Brain pericyte (primary cell): ENCODE results near the gene CACNA1G.

Experiments
- DNase-seq: peaks from one replicate; pipeline ENCODE4 v3.0.0-alpha.2; 2012; ENCODE audit warnings: low read depth, low spot score

Gene CACNA1G

DNA sequence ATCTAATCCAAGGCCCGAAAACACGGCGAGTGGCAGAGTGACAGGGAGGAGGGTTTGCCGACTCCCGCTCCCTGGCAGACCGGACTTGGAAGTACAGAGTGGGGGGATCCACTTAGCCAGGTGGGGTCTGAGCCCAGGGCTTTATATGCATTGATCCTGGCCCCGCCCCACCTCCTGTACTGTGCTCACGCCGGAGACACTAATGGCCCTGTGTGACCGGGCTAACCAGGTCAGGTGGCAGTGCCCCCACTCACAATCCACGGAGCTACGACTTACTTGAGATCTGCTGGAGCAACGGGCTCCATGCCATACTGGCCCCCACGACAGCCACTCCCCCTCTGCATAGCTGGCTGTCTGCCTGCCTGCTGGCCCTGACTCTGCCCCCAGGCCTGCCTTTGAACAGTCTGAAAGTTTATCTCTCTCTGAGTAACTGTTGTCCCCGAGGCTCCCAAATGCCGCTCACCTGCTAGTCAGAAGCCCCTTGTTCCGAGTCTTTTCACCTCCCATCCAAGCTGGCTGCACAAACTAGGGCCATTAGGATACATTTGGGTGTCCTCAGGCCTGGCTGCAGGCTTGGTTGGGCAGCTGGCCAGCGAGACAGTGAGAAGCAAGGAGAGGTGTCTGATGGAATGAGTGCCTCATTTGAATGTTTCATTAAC is 28.0 kb downstream of the CACNA1G start:
- DNase-seq: no peak

- no peak for DNase-seq
These were observed 28.7 kb downstream of the CACNA1G start for GRCh38 chr17:50589095-50589705.

GRCh38 chr17:50590946-50591737 is 30.6 kb downstream of the CACNA1G start:
- no peak for DNase-seq

DNA sequence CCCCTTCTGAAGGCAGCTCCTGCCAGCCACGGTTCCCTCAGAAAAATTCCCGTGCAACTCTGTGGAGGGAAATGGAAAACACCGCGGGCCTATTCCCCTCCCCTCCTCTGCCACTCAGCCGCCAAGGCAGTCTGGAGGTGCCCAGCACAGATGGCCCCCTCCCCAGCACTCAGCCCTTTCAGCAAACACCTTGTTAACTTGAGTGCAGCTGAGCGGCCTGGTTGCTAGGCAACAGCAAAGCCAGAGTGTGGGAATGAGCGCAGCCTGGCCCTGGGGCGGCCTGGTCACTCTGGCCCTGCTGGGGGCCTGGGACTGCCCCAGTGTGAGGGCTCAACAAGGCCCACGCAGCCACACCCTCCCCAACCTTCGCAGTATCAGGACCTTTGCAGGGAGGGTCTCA is 32.8 kb downstream of the CACNA1G start:
- no peak for DNase-seq

DNA sequence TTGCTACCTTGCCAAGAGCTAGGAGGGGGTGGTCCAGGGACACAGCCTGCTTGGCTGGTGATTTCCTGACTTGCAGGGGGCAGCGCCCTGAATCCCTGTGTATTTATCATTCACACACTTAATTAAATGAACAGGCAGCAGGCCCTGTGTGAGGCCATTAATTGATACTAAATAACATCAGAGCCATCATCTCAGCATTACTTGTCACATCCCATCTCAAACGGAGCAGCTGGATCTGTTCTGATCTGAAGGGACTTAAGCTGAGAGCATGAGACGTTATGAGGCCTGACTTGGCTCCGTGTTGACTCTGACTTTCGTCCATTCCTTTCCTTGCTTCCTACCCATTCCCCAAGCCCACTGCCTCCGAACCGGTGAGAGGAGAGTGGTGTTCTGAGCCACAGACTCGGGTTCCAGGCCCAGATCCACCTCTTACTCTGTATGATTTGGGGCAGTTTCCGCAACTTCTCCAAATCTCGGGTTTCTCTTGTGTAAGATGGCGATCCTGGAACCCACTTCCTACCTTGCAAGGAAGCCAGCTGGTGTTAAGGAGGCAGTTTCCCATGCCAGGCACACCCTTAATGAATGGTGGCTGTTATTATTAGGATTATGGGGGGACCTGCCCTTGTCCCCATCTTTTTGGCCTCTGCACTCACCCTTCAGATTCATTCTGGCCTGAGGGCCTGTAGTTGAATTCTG is 33.8 kb downstream of the CACNA1G start:
- DNase-seq: no peak

DNA sequence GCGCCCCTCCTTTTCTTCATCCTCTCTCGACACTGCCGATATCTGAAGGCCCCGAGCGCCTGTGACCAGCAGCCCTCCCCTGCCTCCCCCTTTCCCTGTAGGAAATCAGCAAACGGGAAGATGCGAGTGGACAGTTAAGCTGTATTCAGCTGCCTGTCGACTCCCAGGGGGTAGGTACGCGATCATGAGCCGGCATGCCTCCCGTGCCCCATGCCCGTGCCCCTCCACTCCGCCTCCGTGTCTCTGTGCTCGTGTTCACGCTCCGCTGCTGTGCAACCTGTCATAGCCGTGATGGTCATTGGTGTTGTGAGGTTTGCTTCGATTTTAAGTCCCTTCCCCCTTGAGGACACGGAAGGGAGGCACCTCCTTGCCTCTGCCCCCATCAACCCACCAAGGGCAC is 34.4 kb downstream of the CACNA1G start:
- no peak for DNase-seq

- no peak for DNase-seq
These were observed 35.9 kb downstream of the CACNA1G start for GRCh38 chr17:50596191-50597037.

- no peak for DNase-seq
These were observed 38.0 kb downstream of the CACNA1G start for GRCh38 chr17:50598487-50598886.

- no peak for DNase-seq
These were observed 39.1 kb downstream of the CACNA1G start for GRCh38 chr17:50599606-50600005.

DNA sequence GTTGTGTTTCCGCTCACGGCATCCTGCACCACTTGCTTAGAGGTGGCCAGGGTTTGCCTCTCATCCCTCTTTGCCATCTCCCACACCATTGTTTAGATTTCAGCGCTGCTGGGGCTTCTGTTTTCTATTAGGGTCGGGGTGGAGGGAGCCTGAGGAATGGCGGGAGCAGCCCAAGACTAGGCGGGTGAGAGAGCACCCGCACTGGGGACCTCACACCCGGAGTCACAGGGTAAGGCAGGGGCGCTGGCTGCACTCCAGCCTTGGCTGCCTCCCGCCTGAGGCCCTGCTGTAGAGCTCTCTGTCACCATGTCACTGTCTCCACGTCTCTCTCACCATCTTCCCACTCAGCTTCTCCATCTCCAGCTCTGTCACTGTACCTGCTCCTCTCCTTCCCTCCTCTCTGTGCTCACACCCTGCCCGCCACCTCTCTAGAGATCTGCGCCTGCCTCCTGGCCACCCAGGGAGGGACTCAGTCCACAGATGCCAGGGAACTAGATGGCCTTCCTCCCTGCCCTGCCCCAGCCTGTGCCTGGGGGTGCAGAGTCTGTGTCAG is 41.4 kb downstream of the CACNA1G start:
- DNase-seq: no peak

DNA sequence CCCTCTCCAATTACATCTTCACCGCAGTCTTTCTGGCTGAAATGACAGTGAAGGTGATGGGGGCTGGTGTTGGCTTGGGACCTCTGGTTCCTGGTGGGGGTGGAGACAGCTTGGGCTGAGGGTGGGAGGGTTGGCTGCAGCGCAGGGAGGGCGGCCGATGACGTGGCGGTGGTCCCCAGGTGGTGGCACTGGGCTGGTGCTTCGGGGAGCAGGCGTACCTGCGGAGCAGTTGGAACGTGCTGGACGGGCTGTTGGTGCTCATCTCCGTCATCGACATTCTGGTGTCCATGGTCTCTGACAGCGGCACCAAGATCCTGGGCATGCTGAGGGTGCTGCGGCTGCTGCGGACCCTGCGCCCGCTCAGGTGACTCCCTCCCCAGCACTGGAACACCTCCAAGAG is 42.3 kb downstream of the CACNA1G start:
- no peak for DNase-seq

GRCh38 chr17:50603340-50603739 is 42.8 kb downstream of the CACNA1G start:
- no peak for DNase-seq

DNA sequence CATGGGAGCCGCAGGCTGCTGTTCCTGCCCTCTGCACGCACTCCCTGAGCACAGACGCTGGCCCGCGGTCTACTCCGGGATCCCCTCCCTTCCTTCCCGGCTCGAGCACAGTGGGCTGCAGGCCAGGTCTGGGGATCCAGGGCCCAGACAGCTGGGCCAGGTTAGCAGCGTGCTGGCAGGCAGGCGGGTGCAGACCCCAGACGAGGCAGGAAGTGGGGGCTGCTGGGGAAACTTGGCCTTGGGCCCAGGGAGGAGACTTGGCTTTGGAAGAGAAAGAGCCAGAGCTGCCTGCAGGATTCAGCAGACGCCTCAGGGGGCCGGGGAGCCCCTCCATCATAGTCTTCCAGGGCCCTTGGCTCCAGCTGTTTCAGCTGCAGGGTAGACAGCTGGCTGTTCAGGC is 44.0 kb downstream of the CACNA1G start:
- peak; percentile 36 for DNase-seq

GRCh38 chr17:50605429-50605828 is 44.9 kb downstream of the CACNA1G start:
- no peak for DNase-seq

DNA sequence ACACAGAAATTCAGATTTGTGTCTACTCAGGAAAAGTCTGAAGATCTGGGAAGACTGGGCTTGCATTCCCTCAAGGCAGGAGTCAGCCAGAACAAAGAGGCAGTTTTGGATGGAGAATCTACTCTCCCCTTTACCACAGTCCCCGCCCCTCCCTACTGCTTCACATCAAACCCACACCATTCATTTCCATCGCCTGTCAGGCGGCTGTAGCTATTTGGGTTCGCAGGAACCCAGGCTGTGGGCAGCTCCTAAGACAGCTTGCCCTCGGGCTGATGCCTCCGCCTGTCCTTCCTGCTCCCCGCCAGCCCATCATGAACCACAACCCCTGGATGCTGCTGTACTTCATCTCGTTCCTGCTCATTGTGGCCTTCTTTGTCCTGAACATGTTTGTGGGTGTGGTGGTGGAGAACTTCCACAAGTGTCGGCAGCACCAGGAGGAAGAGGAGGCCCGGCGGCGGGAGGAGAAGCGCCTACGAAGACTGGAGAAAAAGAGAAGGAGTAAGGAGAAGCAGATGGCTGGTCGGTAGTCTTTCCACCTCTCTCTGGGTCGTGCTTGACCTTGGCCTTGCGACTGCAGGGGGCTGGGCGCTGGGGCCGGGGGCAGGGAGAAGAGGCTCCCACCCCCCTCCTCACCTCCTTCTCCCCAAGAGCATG is 47.1 kb downstream of the CACNA1G start:
- no peak for DNase-seq

- DNase-seq: no peak
These were observed 48.3 kb downstream of the CACNA1G start for GRCh38 chr17:50608700-50609379.

- no peak for DNase-seq
These were observed 49.0 kb downstream of the CACNA1G start for GRCh38 chr17:50609380-50610074.

GRCh38 chr17:50611634-50612033 is 51.1 kb downstream of the CACNA1G start:
- DNase-seq: no peak

GRCh38 chr17:50612281-50612680 is 51.8 kb downstream of the CACNA1G start:
- DNase-seq: no peak
